A172 (cell line): Measurements from ENCODE around the gene GPR146. TPM values are rescaled to one million over a fixed set of nuclear protein-coding genes. Genes with fewer than 3 reads are reported as not detected.

Experiments used
- DNase-seq: peaks from one replicate; pipeline ENCODE4 v3.0.0-alpha.2; 2015; ENCODE audit warnings: low spot score
- total RNA-seq: library from RNA; depleted of rRNA; stranded (reverse); fragments of >200 nt; shearing (Covaris generic); gene quantifications from 2 replicates; pipeline ENCODE4 v1.2.3, GENCODE V29; 2014

Gene GPR146
- total RNA-seq, 1 experiment from 2014 or later: 1.1 TPM

- DNase-seq: no peak
Measured at GRCh38 chr7:1092806-1093501, 48.6 kb downstream of the GPR146 start.

GRCh38 chr7:1093502-1093843 is 49.1 kb downstream of the GPR146 start:
- DNase-seq: no peak

- DNase-seq: no peak
Measured at GRCh38 chr7:1093916-1094508, 49.7 kb downstream of the GPR146 start.

- no peak for DNase-seq
Measured at GRCh38 chr7:1094870-1095269, 50.5 kb downstream of the GPR146 start.

GRCh38 chr7:1095621-1096155 is 51.3 kb downstream of the GPR146 start:
- DNase-seq: no peak

- no peak for DNase-seq
Measured at GRCh38 chr7:1096156-1097119, 52.1 kb downstream of the GPR146 start.

GRCh38 chr7:1097120-1097504 is 52.8 kb downstream of the GPR146 start:
- no peak for DNase-seq

- no peak for DNase-seq
Measured at GRCh38 chr7:1098243-1099153, 54.2 kb downstream of the GPR146 start.

- DNase-seq: no peak
Measured at GRCh38 chr7:1099154-1099542, 54.8 kb downstream of the GPR146 start.

GRCh38 chr7:1099637-1100036 is 55.3 kb downstream of the GPR146 start:
- DNase-seq: no peak

GRCh38 chr7:1100386-1100785 is 56.0 kb downstream of the GPR146 start:
- DNase-seq: no peak

GRCh38 chr7:1100834-1101562 is 56.7 kb downstream of the GPR146 start:
- DNase-seq: no peak

GRCh38 chr7:1101563-1102431 is 57.5 kb downstream of the GPR146 start:
- no peak for DNase-seq

- no peak for DNase-seq
Measured at GRCh38 chr7:1103009-1103788, 58.9 kb downstream of the GPR146 start.

- no peak for DNase-seq
Measured at GRCh38 chr7:1103789-1104515, 59.6 kb downstream of the GPR146 start.

GRCh38 chr7:1104516-1105179 is 60.3 kb downstream of the GPR146 start:
- no peak for DNase-seq

GRCh38 chr7:1105189-1105588 is 60.8 kb downstream of the GPR146 start:
- DNase-seq: no peak
